HepG2 (cell line): ENCODE data around the gene PEAK3. TPM values are rescaled to one million over a fixed set of nuclear protein-coding genes. Genes with fewer than 3 reads are reported as not detected.

Experiments
- ADNP ChIP-seq: sonication (generic); formaldehyde crosslinking; IDR thresholded peaks from 2 replicates; pipeline ENCODE4 v1.4.0; 2020; ENCODE audit warnings: missing genetic modification reagents
- ETV5 ChIP-seq: IDR thresholded peaks from 2 replicates; pipeline ENCODE4 v1.6.1; 2018; ENCODE audit warnings: missing biosample characterization, missing genetic modification reagents, inconsistent platforms, borderline replicate concordance
- FOSL2 ChIP-seq: sonication (generic); formaldehyde crosslinking; IDR thresholded peaks from 2 replicates; pipeline ENCODE4 v1.4.0; 2020; ENCODE audit warnings: missing genetic modification reagents
- HCFC1 ChIP-seq: fragments of 150-350 bp; IDR thresholded peaks from 2 replicates; pipeline ENCODE4 v1.6.1; 2014; ENCODE audit warnings: low read depth, low read length
- HNF4G ChIP-seq, 2 experiments: sonication (generic) in 1 of 2; formaldehyde crosslinking in 1 of 2; IDR thresholded peaks; 2 replicates each; pipeline versions ENCODE4 v1.4.0 to v1.6.1; 2011 to 2020; ENCODE audit warnings: borderline replicate concordance in 2 of 2, low read depth in 2 of 2, mild to moderate bottlenecking in 2 of 2, low read length in 1 of 2, missing genetic modification reagents in 1 of 2, moderate library complexity in 1 of 2
- MAZ ChIP-seq, 2 experiments: sonication (generic) in 1 of 2; formaldehyde crosslinking in 1 of 2; IDR thresholded peaks; 2 replicates each; pipeline versions ENCODE4 v1.5.0 to v1.6.1; 2012 to 2020; ENCODE audit warnings: low read depth in 2 of 2, mild to moderate bottlenecking in 2 of 2, borderline replicate concordance in 1 of 2, improper control_type of control experiment in 1 of 2, low read length in 1 of 2, missing genetic modification reagents in 1 of 2, moderate library complexity in 1 of 2
- NFKBIZ ChIP-seq: IDR thresholded peaks from 2 replicates; pipeline ENCODE4 v1.6.1; 2018; ENCODE audit warnings: missing genetic modification reagents, missing compliant biosample characterization
- POLR2G ChIP-seq: fragments of 200-400 bp; formaldehyde crosslinking; IDR thresholded peaks from 2 replicates; pipeline ENCODE4 v1.6.1; 2018; ENCODE audit warnings: mild to moderate bottlenecking, low read depth, low read length, moderate library complexity
- RXRA ChIP-seq: sonication (generic); formaldehyde crosslinking; IDR thresholded peaks from 2 replicates; pipeline ENCODE4 v1.5.1; 2020; ENCODE audit warnings: missing genetic modification reagents
- SNAPC2 ChIP-seq: sonication (generic); formaldehyde crosslinking; IDR thresholded peaks from 2 replicates; pipeline ENCODE4 v1.8.1; 2022; ENCODE audit warnings: mild to moderate bottlenecking, missing genetic modification reagents
- SOX6 ChIP-seq, 2 experiments: fragments of 450-650 bp in 1 of 2; sonication (generic) in 1 of 2; formaldehyde crosslinking in 1 of 2; IDR thresholded peaks; 2 replicates each; pipeline versions ENCODE4 v1.4.0 to v1.6.1; 2017 to 2020; ENCODE audit warnings: antibody characterized with exemption in 1 of 2, mild to moderate bottlenecking in 1 of 2, missing genetic modification reagents in 1 of 2
- SP2 ChIP-seq: sonication (generic); formaldehyde crosslinking; IDR thresholded peaks from 2 replicates; pipeline ENCODE4 v1.5.1; 2020; ENCODE audit warnings: mild to moderate bottlenecking, missing genetic modification reagents
- ZFP62 ChIP-seq: sonication (generic); formaldehyde crosslinking; IDR thresholded peaks from 2 replicates; pipeline ENCODE4 v1.4.0; 2020; ENCODE audit warnings: missing genetic modification reagents
- ZNF343 ChIP-seq: sonication (generic); formaldehyde crosslinking; IDR thresholded peaks from 2 replicates; pipeline ENCODE4 v1.4.0; 2020; ENCODE audit warnings: mild to moderate bottlenecking, missing genetic modification reagents
- ZNF839 ChIP-seq: sonication (generic); formaldehyde crosslinking; IDR thresholded peaks from 2 replicates; pipeline ENCODE4 v1.4.0; 2020; ENCODE audit warnings: missing genetic modification reagents, mild to moderate bottlenecking, borderline replicate concordance
- ZSCAN22 ChIP-seq: sonication (generic); formaldehyde crosslinking; IDR thresholded peaks from 2 replicates; pipeline ENCODE4 v1.4.0; 2020; ENCODE audit warnings: mild to moderate bottlenecking, missing genetic modification reagents
- ZSCAN25 ChIP-seq: sonication (generic); formaldehyde crosslinking; IDR thresholded peaks from 2 replicates; pipeline ENCODE4 v1.8.0; 2022; ENCODE audit warnings: mild to moderate bottlenecking, missing genetic modification reagents
- ZSCAN9 ChIP-seq: IDR thresholded peaks from 2 replicates; pipeline ENCODE4 v1.6.1; 2016; ENCODE audit warnings: borderline replicate concordance
- polyA plus RNA-seq, 8 experiments: library from polyadenylated mRNA; depleted of rRNA in 3 of 8; stranded (reverse) in 7 of 8; unstranded in 1 of 8; fragments of >200 nt; fragmentation: Illumina TruSeq in 4 of 8; extraction: Trizol in 4 of 8; gene quantifications; 2 replicates each; pipeline versions ENCODE4 v1.2.1 to v1.2.3, GENCODE V29; 2011 to 2016; ENCODE audit warnings: low read depth in 4 of 8, missing spikeins in 1 of 8, mixed read lengths in 1 of 8; ENCODE audit not compliant: insufficient read depth in 1 of 8
- total RNA-seq, 5 experiments: library from RNA; depleted of rRNA; stranded (reverse); fragments of >200 nt; fragmentation: Illumina TruSeq; extraction: Trizol; gene quantifications; 2 replicates each; pipeline ENCODE4 v1.2.3, GENCODE V29; 2016; ENCODE audit warnings: low read depth in 1 of 5
- TF ChIP-seq, protein P1 (sequence below): sonication (generic); formaldehyde crosslinking; IDR thresholded peaks from 2 replicates; pipeline ENCODE4 v1.4.0; 2020; ENCODE audit warnings: missing genetic modification reagents, borderline replicate concordance
- TF ChIP-seq, protein P2 (sequence below): sonication (generic); formaldehyde crosslinking; IDR thresholded peaks from 2 replicates; pipeline ENCODE4 v1.4.0; 2020; ENCODE audit warnings: missing genetic modification reagents
- TF ChIP-seq, protein P3 (sequence below): sonication (generic); formaldehyde crosslinking; IDR thresholded peaks from 2 replicates; pipeline ENCODE4 v1.4.0; 2020; ENCODE audit warnings: mild to moderate bottlenecking, missing genetic modification reagents
- TF ChIP-seq, protein P4 (sequence below): sonication (generic); formaldehyde crosslinking; IDR thresholded peaks from 2 replicates; pipeline ENCODE4 v1.8.0; 2022; ENCODE audit warnings: mild to moderate bottlenecking, missing genetic modification reagents, borderline replicate concordance

Gene PEAK3
- total and polyA plus RNA-seq, 2 of the 13 experiments (the other 11 are each of a cell fraction or from before 2014, with no cell fraction given), result not detected

DNA sequence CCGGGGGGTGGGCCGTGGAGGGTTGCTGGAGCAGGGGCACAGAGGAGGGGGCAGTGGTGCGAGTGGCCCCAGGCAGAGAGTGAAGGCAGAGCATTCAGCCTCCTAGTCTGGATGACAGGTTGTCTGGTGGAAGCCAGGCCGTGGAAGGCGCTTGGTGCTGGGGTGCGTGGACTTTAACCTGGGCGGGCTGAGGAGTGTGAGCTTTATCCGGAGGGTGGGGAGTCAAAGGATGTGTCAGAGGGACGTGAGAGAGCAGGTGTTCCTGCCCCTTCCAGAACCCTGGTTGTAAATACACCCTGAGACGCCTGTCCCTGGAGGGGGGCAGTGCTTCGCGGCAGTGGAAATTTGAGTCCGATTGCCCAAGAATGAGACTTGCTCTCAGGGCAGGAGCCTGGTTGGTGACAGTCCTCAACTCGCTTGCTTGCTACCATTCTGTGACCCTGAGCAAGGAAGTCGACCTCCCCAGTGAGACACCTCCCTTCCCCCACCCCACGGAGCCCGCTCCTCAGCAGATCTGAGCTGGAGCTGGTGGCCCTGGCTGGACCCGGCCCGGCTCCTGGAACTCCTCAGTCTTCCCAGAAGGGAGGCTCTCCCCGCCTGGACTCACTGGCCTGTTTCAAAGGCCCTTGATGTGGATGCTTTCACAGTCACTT lies 48.8 kb upstream of the PEAK3 start (continued):
- TF ChIP-seq HNF4G (IDR thresholded peaks at IDR 0.05; ENCODE audit: borderline replicate concordance, low read depth, low read length) (peak; percentile 82), HNF4G (CRISPR knock-in tag; IDR thresholded peaks at IDR 0.05; ENCODE audit: borderline replicate concordance, low read depth) (peak; percentile 76; the same call in 1 of the 2 replicates), RXRA (CRISPR knock-in tag) (peak; percentile 56; the same call in 1 of the 2 replicates), ZFP62 (no peak), ADNP (no peak), ZSCAN9 (CRISPR knock-in tag) (no peak), ETV5 (CRISPR knock-in tag) (peak; percentile 62; the same call in 1 of the 2 replicates), MAZ (IDR thresholded peaks at IDR 0.05; ENCODE audit: borderline replicate concordance, low read depth, low read length) (peak; percentile 47; the same call in 1 of the 2 replicates), MAZ (CRISPR knock-in tag; IDR thresholded peaks at IDR 0.05; ENCODE audit: low read depth) (no peak), SNAPC2 (CRISPR knock-in tag) (0 out of 2 replicates have a peak, but pooled peaks have one; percentile 46), NFKBIZ (no peak), ZNF839 (CRISPR knock-in tag) (peak; percentile 63; the same call in 1 of the 2 replicates), ZNF343 (CRISPR knock-in tag) (no peak), ZSCAN25 (CRISPR knock-in tag) (peak; percentile 38; the same call in 1 of the 2 replicates), SOX6 (IDR thresholded peaks at IDR 0.05) (no peak), SOX6 (CRISPR knock-in tag; IDR thresholded peaks at IDR 0.05) (peak; percentile 33; the same call in 1 of the 2 replicates), FOSL2 (peak; percentile 35), POLR2G (peak; percentile 58), HCFC1 (no peak), SP2 (CRISPR knock-in tag) (no peak), ZSCAN22 (CRISPR knock-in tag) (no peak)
- TF ChIP-seq, protein P1, sequence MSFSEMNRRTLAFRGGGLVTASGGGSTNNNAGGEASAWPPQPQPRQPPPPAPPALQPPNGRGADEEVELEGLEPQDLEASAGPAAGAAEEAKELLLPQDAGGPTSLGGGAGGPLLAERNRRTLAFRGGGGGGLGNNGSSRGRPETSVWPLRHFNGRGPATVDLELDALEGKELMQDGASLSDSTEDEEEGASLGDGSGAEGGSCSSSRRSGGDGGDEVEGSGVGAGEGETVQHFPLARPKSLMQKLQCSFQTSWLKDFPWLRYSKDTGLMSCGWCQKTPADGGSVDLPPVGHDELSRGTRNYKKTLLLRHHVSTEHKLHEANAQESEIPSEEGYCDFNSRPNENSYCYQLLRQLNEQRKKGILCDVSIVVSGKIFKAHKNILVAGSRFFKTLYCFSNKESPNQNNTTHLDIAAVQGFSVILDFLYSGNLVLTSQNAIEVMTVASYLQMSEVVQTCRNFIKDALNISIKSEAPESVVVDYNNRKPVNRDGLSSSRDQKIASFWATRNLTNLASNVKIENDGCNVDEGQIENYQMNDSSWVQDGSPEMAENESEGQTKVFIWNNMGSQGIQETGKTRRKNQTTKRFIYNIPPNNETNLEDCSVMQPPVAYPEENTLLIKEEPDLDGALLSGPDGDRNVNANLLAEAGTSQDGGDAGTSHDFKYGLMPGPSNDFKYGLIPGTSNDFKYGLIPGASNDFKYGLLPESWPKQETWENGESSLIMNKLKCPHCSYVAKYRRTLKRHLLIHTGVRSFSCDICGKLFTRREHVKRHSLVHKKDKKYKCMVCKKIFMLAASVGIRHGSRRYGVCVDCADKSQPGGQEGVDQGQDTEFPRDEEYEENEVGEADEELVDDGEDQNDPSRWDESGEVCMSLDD (CRISPR knock-in tag), result peak; percentile 81; the same call in 1 of the 2 replicates
- TF ChIP-seq, protein P2, sequence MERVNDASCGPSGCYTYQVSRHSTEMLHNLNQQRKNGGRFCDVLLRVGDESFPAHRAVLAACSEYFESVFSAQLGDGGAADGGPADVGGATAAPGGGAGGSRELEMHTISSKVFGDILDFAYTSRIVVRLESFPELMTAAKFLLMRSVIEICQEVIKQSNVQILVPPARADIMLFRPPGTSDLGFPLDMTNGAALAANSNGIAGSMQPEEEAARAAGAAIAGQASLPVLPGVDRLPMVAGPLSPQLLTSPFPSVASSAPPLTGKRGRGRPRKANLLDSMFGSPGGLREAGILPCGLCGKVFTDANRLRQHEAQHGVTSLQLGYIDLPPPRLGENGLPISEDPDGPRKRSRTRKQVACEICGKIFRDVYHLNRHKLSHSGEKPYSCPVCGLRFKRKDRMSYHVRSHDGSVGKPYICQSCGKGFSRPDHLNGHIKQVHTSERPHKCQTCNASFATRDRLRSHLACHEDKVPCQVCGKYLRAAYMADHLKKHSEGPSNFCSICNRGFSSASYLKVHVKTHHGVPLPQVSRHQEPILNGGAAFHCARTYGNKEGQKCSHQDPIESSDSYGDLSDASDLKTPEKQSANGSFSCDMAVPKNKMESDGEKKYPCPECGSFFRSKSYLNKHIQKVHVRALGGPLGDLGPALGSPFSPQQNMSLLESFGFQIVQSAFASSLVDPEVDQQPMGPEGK (CRISPR knock-in tag), result peak; percentile 89
- TF ChIP-seq, protein P3, sequence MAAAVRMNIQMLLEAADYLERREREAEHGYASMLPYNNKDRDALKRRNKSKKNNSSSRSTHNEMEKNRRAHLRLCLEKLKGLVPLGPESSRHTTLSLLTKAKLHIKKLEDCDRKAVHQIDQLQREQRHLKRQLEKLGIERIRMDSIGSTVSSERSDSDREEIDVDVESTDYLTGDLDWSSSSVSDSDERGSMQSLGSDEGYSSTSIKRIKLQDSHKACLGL (CRISPR knock-in tag), result 0 out of 2 replicates have a peak, but pooled peaks have one; percentile 38
- TF ChIP-seq, protein P4, sequence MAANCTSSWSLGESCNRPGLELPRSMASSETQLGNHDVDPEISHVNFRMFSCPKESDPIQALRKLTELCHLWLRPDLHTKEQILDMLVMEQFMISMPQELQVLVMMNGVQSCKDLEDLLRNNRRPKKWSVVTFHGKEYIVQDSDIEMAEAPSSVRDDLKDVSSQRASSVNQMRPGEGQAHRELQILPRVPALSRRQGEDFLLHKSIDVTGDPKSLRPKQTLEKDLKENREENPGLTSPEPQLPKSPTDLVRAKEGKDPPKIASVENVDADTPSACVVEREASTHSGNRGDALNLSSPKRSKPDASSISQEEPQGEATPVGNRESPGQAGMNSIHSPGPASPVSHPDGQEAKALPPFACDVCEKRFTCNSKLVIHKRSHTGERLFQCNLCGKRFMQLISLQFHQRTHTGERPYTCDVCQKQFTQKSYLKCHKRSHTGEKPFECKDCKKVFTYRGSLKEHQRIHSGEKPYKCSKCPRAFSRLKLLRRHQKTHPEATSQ (CRISPR knock-in tag), result 0 out of 2 replicates have a peak, but pooled peaks have one; percentile 27
